Measurements from ENCODE around the gene AKAP8.

The AKAP8 gene

GRCh38 chr19:15330801-15331418 lies 48.7 kb downstream of the AKAP8 start:
- DNase-seq = no peak

DNA sequence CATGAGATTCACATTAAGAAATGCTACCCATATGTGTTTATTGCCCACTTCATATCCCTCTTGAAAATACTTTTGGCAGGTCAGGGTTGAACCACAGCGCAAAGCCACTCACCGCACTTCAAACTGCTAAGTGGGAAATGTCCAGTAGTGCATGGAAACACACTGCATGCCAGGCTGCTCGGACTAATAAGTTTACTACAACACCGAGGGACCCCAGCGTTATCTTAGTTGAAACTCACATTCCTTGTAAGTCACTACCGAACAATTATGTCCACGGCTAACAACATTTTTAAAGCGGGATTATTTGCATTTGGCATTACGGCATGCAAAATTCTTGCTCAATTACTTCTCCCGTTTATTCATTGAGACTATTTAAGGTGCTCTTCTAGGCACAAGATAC lies 51.3 kb downstream of the AKAP8 start:
- no peak for DNase-seq

DNA sequence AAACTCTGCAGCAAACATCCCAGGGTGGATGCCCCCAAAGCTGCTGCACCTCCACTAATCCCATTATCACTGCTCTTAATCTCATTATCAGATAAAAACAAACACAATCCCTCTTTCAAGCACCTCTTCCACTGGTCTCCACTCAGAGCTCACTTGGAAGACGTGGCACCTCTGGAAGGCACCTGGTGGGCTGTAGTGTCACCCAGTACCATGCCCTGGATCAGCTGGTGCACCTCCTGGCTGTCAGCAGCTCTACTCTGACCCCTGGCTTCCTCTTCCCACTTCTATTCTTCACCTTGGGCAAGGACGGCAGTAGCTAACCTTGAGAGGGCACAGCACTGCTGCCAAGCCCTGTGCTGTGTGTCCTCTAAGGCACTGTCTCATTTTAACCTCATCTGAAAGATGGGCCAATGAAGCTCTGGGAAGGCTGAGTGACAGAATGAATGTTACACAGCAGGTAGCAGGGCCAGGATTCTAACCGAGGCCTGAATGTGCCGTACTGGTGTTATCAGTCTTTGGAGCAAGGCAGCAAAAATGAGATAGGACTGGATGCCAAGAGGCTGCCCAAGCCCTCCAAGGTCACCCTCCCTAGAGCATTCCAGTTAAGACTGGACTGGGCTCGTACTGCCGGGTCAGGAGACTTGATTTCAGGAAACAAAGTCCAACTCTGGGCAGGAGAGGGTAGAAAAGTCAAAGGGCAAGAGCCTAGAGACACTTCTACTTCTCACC lies 54.6 kb downstream of the AKAP8 start:
- no peak for DNase-seq

DNA sequence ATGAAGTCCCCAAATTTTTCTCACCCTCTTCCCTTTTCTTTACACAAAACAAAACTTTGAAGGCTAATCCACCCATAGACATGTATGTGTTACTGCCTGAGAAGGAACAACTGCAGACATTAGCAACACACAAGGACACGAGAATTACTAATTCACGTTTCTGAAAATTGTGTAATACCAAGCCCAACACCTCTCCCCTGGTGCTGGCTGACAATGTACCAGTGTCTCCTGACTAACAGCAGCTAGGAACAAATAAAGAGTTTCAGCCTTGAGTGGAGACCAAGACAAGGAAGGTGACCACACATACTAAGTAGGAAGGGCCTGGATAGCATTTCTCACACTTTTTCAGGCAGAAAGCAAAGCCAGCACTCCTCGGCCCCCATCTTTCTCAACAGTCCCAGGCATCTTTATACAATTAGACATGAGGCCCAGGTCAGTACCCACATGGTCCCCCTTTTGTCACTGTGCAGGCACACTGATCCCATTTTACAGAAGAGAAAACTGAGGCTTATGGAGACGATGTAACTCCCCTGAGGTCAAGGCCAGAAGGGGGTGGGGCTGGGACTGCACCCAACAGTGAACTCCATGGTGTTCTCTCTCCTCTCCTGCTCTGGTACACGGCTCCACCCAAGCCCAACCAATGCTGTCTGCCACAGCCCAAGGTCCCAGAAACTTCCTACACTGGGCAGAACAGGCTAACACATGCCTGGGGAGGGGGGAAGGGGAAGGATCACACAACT lies 55.9 kb downstream of the AKAP8 start:
- no peak for DNase-seq

GRCh38 chr19:15321739-15322138 lies 57.8 kb downstream of the AKAP8 start:
- no peak for DNase-seq

GRCh38 chr19:15320116-15320515 lies 59.5 kb downstream of the AKAP8 start:
- no peak for DNase-seq

DNA sequence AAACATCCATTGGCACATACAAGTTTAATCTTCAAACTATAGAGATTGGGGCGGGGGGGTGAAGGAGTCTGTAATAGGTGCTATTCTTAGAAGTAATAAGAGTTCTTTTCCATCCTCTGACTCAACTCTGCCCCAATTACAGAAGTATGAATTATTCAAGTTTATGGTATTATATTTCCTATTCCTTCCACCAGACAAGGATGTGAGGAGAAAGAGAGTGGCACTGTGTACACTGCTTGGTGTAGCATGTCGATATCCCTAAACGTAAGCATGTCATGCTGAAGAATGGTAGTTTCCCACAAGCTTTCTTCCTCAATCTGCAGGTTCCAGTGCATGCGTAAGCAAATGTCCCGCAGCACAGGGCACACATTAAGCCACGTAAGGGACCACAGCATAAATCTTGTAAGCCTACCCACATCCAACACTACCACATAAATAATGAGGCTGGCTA lies 61.3 kb downstream of the AKAP8 start:
- no peak for DNase-seq

GRCh38 chr19:15317392-15318071 lies 62.1 kb downstream of the AKAP8 start:
- no peak for DNase-seq

DNA sequence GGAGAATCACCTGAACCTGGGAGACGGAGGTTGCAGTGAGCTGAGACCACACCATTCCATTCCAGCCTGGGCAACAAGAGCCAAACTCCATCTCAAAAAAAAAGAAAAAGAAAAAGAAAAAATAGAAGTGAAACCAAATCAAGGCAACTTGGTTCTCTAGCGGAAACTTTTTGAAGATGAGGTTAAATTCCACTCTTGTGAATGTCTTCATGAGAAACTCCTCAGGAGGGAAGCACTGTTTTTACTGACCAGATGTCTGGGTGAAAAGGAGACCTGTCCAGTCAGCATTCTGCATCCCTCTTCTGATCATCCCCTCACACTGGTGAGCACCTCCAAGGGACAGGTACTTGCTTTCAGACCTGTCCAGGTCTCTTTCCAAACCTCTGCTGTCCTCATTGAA lies 63.1 kb downstream of the AKAP8 start:
- no peak for DNase-seq

DNA sequence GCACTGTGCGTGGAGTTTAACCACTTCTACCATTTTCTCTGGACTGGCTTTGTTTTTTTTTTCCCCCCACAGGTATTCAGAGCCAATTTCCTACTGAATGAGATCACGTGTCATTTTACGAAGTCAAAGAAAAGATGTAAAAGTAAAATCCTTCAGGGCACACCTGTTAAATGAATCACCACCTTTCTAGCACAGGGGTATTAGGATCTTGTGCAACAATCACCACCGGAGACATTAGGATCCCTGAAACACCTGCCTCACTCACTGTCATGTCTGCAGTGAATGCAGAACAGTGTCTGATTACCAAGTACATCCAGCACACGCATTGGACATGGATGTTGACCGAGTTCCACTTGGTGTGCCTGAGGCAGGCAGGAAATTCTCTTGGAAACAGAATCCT lies 64.5 kb downstream of the AKAP8 start:
- DNase-seq = peak; percentile 40

GRCh38 chr19:15313649-15314279 lies 65.8 kb downstream of the AKAP8 start:
- DNase-seq = no peak

DNA sequence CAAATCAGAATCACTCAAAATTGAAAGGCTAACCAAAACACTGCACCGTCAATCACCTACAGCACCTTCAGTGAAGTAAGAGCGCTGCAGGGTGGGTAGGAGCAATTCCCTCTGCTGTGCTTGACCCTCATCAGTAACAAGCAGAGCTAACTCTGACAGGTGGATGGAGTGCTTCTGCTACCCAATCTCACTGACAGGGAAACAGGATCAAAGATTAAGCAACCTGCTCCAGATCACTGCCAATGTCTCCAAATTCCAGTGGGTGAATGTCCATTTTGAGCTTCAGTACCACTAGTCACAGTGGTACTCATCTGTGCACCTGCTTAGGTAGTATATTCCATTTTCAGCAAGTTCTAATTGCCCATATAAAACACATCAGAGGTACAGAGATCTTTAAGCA lies 72.4 kb downstream of the AKAP8 start:
- no peak for DNase-seq

DNA sequence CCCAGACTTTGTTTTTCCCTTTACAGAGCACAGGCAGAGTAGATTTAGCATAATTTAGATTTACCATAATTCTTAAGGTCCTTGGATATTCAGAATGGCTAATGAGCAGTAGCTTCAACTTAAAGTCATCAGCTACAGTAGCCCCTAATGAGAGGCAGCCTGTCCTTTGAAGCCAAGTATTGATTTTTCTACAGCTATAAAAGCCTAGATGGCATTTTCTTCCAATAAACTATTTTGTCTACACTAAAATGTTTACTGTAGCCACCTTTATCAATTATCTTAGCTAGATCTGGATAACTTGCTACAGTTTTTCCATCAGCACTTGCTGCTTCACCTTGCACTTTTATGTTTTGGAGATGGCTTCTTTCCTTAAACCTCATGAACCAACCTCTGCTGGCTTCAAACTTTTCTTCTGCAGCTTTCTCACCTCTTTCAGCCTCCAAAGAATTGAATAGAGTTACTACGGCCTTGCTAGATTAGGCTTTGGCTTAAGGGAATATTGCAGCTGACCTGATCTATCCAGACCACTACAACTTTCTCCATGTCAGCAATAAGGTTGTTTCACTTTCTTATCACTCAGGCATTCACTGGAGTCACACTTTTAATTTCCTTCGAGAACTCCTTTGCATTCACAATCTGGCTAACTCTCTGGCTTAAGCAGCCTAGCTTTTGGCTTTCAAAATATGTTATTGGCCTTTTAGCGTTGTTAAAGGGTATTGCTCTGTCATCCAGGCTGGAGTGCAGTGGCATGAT lies 73.8 kb downstream of the AKAP8 start:
- no peak for DNase-seq

DNA sequence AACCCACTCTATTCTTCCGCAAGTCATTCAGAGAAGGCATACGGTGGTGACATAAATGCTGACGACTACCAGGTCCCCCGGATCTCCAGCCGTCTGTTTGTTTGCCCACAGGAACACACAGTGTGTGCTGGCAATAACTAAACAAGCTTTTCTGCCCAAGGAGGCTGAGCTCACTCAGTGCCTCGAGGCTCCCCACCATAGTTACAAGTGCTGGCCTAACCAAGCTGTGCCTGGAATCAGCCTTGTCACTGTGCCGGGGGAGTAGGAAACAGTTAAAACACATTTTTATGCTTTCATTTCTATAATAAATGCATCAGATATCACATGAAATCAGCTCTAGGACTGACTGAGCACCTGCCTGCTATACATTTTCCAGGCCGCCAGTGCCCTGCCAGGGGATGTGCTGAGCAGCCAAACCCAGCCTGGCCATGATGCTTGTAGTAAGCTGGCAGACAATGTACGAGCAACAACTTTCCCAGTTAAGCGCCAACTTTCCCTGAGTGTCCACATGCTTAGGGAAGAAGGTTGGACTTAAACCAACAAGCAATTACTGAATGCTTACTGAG lies 75.4 kb downstream of the AKAP8 start:
- no peak for DNase-seq

Data from NCI-H2029 treated with DMSO at 0.1 percent for 48 hours (cell line).